MCF 10A (cell line): ENCODE results near the gene SMIM35. TPM values are rescaled to one million over a fixed set of nuclear protein-coding genes. Genes with fewer than 3 reads are reported as not detected.
"Not testable (repeated sequence)": the region's sequence is repeated elsewhere in the genome, so short reads cannot be mapped to it uniquely, and the experiment has no call there.

Experiments
- BruUV-seq: library from RNA; stranded (reverse); fragments of 400-500 nt; replicated peaks from 2 replicates; lab custom pipeline; 2021; lab: Mats Ljungman, UMichigan
- CTCF ChIA-PET: fragments of 300-600 bp; sonication (Branson Sonifier 250); formaldehyde crosslinking; extraction: SDS; loops from one replicate; lab custom pipeline; 2021; ENCODE audit warnings: antibody characterized with exemption, inconsistent platforms; lab: Yijun Ruan, JAX
- POLR2A ChIA-PET: fragments of 300-600, 350-650 bp; sonication (Branson Sonifier 250); formaldehyde crosslinking; extraction: SDS; loops from one replicate; lab custom pipeline; 2020; ENCODE audit warnings: antibody characterized with exemption, inconsistent platforms; lab: Yijun Ruan, JAX
- DNase-seq: peaks from one replicate; pipeline ENCODE4 v3.0.0-alpha.2; 2018; ENCODE audit not compliant: unreplicated experiment
- H3K27ac Mint-ChIP-seq: one replicate; pipeline ENCODE4 v1.8.0; 2022; ENCODE audit warnings: mild to moderate bottlenecking, low read depth, mixed read lengths; ENCODE audit not compliant: unreplicated experiment
- H3K27me3 Mint-ChIP-seq: one replicate; pipeline ENCODE4 v1.8.0; 2022; ENCODE audit warnings: mixed read lengths; ENCODE audit not compliant: insufficient read depth, unreplicated experiment
- H3K36me3 Mint-ChIP-seq: one replicate; pipeline ENCODE4 v1.8.0; 2022; ENCODE audit warnings: mild to moderate bottlenecking, moderate library complexity, mixed read lengths; ENCODE audit not compliant: insufficient read depth, unreplicated experiment
- H3K4me1 Mint-ChIP-seq: one replicate; pipeline ENCODE4 v1.8.0; 2022; ENCODE audit warnings: mixed read lengths; ENCODE audit not compliant: insufficient read depth, unreplicated experiment
- H3K4me3 Mint-ChIP-seq: one replicate; pipeline ENCODE4 v1.8.0; 2022; ENCODE audit warnings: mild to moderate bottlenecking, moderate library complexity, mixed read lengths; ENCODE audit not compliant: unreplicated experiment
- H3K9me3 Mint-ChIP-seq: one replicate; pipeline ENCODE4 v1.8.0; 2022; ENCODE audit warnings: mixed read lengths; ENCODE audit not compliant: unreplicated experiment
- intact Hi-C: fragments of 100-400 bp; cut with micrococcal nuclease; formaldehyde crosslinking; loops from 2 replicates; pipeline ENCODE4 v1.14.1; 2022
- total RNA-seq: library from RNA; stranded (reverse); gene quantifications from 2 replicates; pipeline ENCODE4 v1.2.3, GENCODE V29; 2022
- TF ChIP-seq, protein P1 (sequence below): fragments of 200-600 bp; IDR thresholded peaks from one replicate; pipeline ENCODE4 v1.8.0; 2022; ENCODE audit warnings: antibody characterized with exemption, mild to moderate bottlenecking; ENCODE audit not compliant: unreplicated experiment

Gene SMIM35
- total RNA-seq, 1 experiment from 2014 or later: not detected

DNA sequence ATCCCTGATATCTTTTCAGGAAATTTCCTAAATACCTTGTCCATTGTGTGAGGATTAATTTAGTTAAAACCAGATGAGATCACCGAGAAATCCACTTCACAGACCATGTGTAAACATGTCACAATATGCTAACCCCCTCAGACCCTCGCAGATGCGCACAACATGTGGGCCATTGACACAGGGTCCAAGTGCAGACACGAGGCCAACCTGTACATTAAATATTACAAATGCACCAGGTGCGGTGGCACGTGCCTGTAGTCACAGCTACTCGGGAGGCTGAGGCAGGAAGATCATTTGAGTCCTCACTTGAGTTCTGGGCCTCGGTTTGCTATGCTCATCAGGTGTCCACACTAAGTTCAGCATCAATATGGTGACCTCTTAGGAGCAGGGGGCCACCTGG is 19.8 kb downstream of the SMIM35 start:
- intact Hi-C loops: no loop called here
- no peak overlapping the region for H3K27ac Mint-ChIP-seq

GRCh38 chr11:118065384-118065783 is 21.4 kb downstream of the SMIM35 start:
- peaks cover 15% of the 10 kb centered on the region for H3K27me3 Mint-ChIP-seq
- no peak for DNase-seq
- no TSS peak for BruUV-seq
- no peaks in the 10 kb centered on the region for H3K4me1 Mint-ChIP-seq
- POLR2A ChIA-PET: no interaction called here
- H3K9me3 Mint-ChIP-seq: no peaks in the 10 kb centered on the region
- H3K36me3 Mint-ChIP-seq: no peaks in the 10 kb centered on the region
- intact Hi-C loops: no loop called here
- CTCF ChIA-PET: interaction anchor here (0.5 kb wide), 1 partner anchor 248 kb away, joined by 3 read pairs; no protein-coding TSS in a partner anchor
- H3K4me3 Mint-ChIP-seq: no peak overlapping the region
- no peak overlapping the region for H3K27ac Mint-ChIP-seq
- TF ChIP-seq, protein P1, sequence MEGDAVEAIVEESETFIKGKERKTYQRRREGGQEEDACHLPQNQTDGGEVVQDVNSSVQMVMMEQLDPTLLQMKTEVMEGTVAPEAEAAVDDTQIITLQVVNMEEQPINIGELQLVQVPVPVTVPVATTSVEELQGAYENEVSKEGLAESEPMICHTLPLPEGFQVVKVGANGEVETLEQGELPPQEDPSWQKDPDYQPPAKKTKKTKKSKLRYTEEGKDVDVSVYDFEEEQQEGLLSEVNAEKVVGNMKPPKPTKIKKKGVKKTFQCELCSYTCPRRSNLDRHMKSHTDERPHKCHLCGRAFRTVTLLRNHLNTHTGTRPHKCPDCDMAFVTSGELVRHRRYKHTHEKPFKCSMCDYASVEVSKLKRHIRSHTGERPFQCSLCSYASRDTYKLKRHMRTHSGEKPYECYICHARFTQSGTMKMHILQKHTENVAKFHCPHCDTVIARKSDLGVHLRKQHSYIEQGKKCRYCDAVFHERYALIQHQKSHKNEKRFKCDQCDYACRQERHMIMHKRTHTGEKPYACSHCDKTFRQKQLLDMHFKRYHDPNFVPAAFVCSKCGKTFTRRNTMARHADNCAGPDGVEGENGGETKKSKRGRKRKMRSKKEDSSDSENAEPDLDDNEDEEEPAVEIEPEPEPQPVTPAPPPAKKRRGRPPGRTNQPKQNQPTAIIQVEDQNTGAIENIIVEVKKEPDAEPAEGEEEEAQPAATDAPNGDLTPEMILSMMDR: no peak

More for the DNA sequence above, 19.8 kb downstream of the SMIM35 start:
- no TSS peak for BruUV-seq
- no peaks in the 10 kb centered on the region for H3K9me3 Mint-ChIP-seq
- no peaks in the 10 kb centered on the region for H3K36me3 Mint-ChIP-seq
- H3K27me3 Mint-ChIP-seq: peaks cover 15% of the 10 kb centered on the region
- TF ChIP-seq, protein P1: no peak
- CTCF ChIA-PET: no interaction called here
- no peak for DNase-seq
- H3K4me1 Mint-ChIP-seq: no peaks in the 10 kb centered on the region
- no peak overlapping the region for H3K4me3 Mint-ChIP-seq
- POLR2A ChIA-PET: no interaction called here

- no peak overlapping the region for H3K4me3 Mint-ChIP-seq
- TF ChIP-seq, protein P1: no peak
- CTCF ChIA-PET: interaction anchor here (0.5 to 0.7 kb wide), 3 partner anchors 12 to 248 kb away, joined by 3 read pairs; no protein-coding TSS in a partner anchor
- POLR2A ChIA-PET: no interaction called here
- H3K9me3 Mint-ChIP-seq: no peaks in the 10 kb centered on the region
- intact Hi-C loops: no loop called here
- H3K27me3 Mint-ChIP-seq: peaks cover 15% of the 10 kb centered on the region
- H3K27ac Mint-ChIP-seq: no peak overlapping the region
- no peaks in the 10 kb centered on the region for H3K36me3 Mint-ChIP-seq
- no TSS peak for BruUV-seq
- no peaks in the 10 kb centered on the region for H3K4me1 Mint-ChIP-seq
- no peak for DNase-seq
These were observed 21.8 kb downstream of the SMIM35 start for GRCh38 chr11:118064956-118065355.

- H3K4me1 Mint-ChIP-seq, H3K36me3 Mint-ChIP-seq, H3K4me3 Mint-ChIP-seq, POLR2A ChIA-PET, intact Hi-C loops, DNase-seq, H3K27ac Mint-ChIP-seq, H3K9me3 Mint-ChIP-seq, BruUV-seq: not testable (repeated sequence)
- peaks cover 22% of the 10 kb centered on the region for H3K27me3 Mint-ChIP-seq
- CTCF ChIA-PET: interaction anchor here (1.2 to 1.5 kb wide), 2 partner anchors 116 to 219 kb away, joined by 4 to 6 read pairs; no protein-coding TSS in a partner anchor
These were observed 24.1 kb downstream of the SMIM35 start for GRCh38 chr11:118062631-118063030.

DNA sequence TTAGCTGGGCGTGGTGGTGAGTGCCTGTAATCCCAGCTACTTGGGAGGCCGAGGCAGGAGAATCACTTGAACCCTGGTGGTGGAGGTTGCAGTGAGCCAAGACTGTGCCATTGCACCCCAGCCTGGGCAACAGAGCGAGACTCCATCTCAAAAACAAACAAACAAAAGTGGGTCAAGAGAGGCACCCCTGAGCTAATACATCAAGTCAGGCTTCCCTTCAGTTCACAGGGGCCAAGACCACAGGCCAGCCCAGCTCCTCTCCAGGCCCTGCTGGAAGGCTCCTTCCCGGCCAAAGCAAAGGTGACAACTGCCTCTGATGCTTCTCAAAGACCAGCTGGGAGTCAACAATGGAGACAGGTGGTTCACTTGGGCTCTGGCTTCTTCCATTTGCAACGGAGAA is 24.6 kb downstream of the SMIM35 start:
- BruUV-seq, H3K4me3 Mint-ChIP-seq, H3K4me1 Mint-ChIP-seq, POLR2A ChIA-PET, DNase-seq, H3K9me3 Mint-ChIP-seq, H3K27ac Mint-ChIP-seq, intact Hi-C loops, H3K36me3 Mint-ChIP-seq: not testable (repeated sequence)
- H3K27me3 Mint-ChIP-seq: peaks cover 27% of the 10 kb centered on the region
- CTCF ChIA-PET: interaction anchor here (1.2 to 1.5 kb wide), 3 partner anchors 9 to 218 kb away, joined by 3 to 6 read pairs (median 4); no protein-coding TSS in a partner anchor
